Uterus (tissue), 2 donors: Measurements from ENCODE around the gene SLC44A1.

Experiments
- POLR2A ChIP-seq, 2 donors: fragments of 450-650 bp; IDR thresholded peaks; one replicate each; pipeline ENCODE4 v1.6.1; 2016; ENCODE audit warnings: antibody characterized with exemption in 2 of 2, mild to moderate bottlenecking in 1 of 2, moderate library complexity in 1 of 2
- TF ChIP-seq, protein P1 (sequence below), 4 experiments: fragments of 200-600 bp in 2 of 4; fragments of 450-650 bp in 2 of 4; sonication (generic) in 2 of 4; IDR thresholded peaks; one replicate each; pipeline ENCODE4 v1.5.1; 2016 to 2019; ENCODE audit warnings: antibody characterized with exemption in 4 of 4, mild to moderate bottlenecking in 2 of 4, moderate library complexity in 1 of 4

DNA sequence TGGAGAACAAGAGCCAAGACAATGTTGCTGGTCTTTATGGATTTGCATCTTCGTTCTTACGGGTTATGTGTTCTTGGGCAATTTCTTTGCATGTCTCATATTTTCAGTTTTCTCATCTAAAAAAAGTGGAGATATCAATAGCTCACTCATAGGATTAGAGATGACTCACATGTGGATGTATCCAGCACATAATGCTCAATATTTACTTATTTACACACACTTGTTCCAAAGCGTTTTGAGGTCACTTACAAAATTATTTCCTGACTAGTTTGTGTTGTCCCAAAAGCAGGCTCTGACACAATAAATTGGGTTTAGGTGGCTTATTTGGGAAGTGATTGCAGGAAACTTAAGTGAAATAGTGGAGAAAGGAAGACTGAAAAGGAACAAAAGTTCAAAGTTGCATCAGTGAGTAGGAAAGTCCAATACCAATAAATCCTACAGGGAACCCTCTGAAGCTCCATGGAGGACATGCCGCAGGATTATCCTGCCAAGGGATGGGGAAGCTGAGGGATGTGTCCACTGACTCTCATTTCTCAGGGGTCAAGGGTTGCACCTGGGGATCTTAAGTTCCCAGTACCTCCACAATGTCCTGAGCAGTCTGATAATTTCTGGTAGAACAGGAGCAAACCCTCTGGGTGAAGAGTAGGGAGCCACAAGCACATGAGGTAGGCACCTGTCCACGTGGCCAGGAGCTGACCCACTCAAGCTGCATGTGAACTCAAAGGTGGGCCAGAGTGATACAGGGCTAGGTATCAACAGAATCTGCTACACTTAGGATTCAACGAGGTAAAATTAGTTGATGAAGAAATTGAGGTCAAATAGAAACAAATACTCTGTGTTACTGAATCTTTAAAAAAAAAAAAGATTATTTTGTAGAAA lies 37.4 kb upstream of the SLC44A1 start:
- TF ChIP-seq, protein P1, sequence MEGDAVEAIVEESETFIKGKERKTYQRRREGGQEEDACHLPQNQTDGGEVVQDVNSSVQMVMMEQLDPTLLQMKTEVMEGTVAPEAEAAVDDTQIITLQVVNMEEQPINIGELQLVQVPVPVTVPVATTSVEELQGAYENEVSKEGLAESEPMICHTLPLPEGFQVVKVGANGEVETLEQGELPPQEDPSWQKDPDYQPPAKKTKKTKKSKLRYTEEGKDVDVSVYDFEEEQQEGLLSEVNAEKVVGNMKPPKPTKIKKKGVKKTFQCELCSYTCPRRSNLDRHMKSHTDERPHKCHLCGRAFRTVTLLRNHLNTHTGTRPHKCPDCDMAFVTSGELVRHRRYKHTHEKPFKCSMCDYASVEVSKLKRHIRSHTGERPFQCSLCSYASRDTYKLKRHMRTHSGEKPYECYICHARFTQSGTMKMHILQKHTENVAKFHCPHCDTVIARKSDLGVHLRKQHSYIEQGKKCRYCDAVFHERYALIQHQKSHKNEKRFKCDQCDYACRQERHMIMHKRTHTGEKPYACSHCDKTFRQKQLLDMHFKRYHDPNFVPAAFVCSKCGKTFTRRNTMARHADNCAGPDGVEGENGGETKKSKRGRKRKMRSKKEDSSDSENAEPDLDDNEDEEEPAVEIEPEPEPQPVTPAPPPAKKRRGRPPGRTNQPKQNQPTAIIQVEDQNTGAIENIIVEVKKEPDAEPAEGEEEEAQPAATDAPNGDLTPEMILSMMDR (IDR thresholded peaks at IDR 0.05): no peak
- TF ChIP-seq POLR2A (IDR thresholded peaks at IDR 0.05): no peak
